Heart left ventricle (tissue), 13 donors: ENCODE data around the gene SH2D7.

Experiments
- CTCF ChIP-seq, 12 donors: fragments of 200-600 bp; sonication (generic) in 4 of 12; IDR thresholded peaks; one replicate each; pipeline versions ENCODE4 v1.5.0 to v1.8.0; 2018 to 2022; ENCODE audit warnings: antibody characterized with exemption in 12 of 12, mild to moderate bottlenecking in 5 of 12
- POLR2A ChIP-seq, 2 donors: fragments of 450-650 bp; IDR thresholded peaks; one replicate each; pipeline ENCODE4 v1.6.1; 2017; ENCODE audit warnings: antibody characterized with exemption in 2 of 2, mild to moderate bottlenecking in 2 of 2, moderate library complexity in 2 of 2
- donor health status: ischemic (EF 13 %, LVEDD 7.1; RV severe dilation, severe dysfunction).
- donor health status: DM: no; HTN: yes; CAD: no.
- donor health status: DM: no; HTN: no; CAD: no.
- donor health status: ischemic (EF 25% LVEDD 6.9; RV normal size, moderate dysfunction).
- donor health status: ischemic (EF 25% LVEDD 5.7; RV mildly dilated, moderate dysfunction).
- donor health status: ischemic (EF 35%, LVEDD 5.7; RV mildly dilated, moderate dysfunction).
- donor health status: nonischemic (EF 11% LVEDD 7.7; RV severe dilation, severe dysfunction).
- donor health status: DM: yes; HTN: yes; CAD: no.
- donor health status: PGD.
- donor health status: ischemic (EF 29% LVEDD 5.4; RV normal size, mild dysfunction).
- donor health status: nonischemic (EF 23%, LVEDD 6.1; RV moderate dilation, normal function).

DNA sequence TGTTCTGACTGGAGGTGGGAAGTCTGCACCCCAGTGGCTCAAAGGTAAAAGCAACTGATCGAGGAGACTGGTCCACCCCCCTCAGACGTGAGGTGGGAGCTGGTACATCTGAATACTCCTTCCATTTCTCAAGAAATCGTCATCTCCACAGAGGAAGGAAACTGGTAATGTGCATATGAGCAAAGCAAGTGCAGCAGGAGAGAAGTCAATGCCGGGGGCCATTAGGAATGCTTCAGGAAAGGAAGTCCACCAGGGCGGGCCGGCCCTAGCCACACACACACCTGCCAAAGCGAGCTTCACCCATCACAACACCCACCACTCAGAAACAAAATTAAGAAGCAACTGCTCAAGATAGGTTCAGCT, 23.3 kb upstream of the SH2D7 start:
- TF ChIP-seq CTCF (IDR thresholded peaks at IDR 0.05) (no peak), POLR2A (IDR thresholded peaks at IDR 0.05) (no peak)
